Hepatocyte (in vitro differentiated cells): Measurements from ENCODE around the gene ZNF562.

Source experiments
- CTCF ChIP-seq: fragments of 200-600 bp; sonication (generic); IDR thresholded peaks from 2 replicates; pipeline ENCODE4 v1.5.1; 2016; ENCODE audit warnings: antibody characterized with exemption, mild to moderate bottlenecking; ENCODE audit not compliant: poor library complexity
- EZH2phosphoT487 ChIP-seq: fragments of 200-600 bp; sonication (generic); IDR thresholded peaks from one replicate; pipeline ENCODE4 v1.6.1; 2018; ENCODE audit warnings: antibody characterized with exemption, mild to moderate bottlenecking, low read depth, moderate library complexity; ENCODE audit not compliant: unreplicated experiment, severe bottlenecking

- no peak for TF ChIP-seq CTCF
- no peak for TF ChIP-seq EZH2phosphoT487
These were observed 24.6 kb downstream of the ZNF562 start for GRCh38 chr19:9650345-9650744.
